ENCODE data around the gene PLCB1.

Gene PLCB1

GRCh38 chr20:8542110-8542486 is 410.0 kb downstream of the PLCB1 start:
- no peaks in the 10 kb centered on the region for H3K27me3 ChIP-seq (replicated peaks; ENCODE audit: control insufficient read depth, insufficient read depth, low read length)
- no peak overlapping the region for H3K4me3 ChIP-seq (replicated peaks; ENCODE audit: low read depth, low read length)
- TF ChIP-seq CTCF (IDR thresholded peaks at IDR 0.05; ENCODE audit: insufficient read depth, low read length, poor library complexity, severe bottlenecking): no peak
- DNase-seq (ENCODE audit: extremely low read depth, insufficient read length): no peak
- H3K36me3 ChIP-seq (ENCODE audit: control insufficient read depth, insufficient read depth, low read length): no peaks in the 10 kb centered on the region

GRCh38 chr20:8545212-8545611 is 413.1 kb downstream of the PLCB1 start:
- Histone ChIP-seq H3K36me3 (ENCODE audit: control insufficient read depth, insufficient read depth, low read length) (no peaks in the 10 kb centered on the region), H3K4me3 (replicated peaks; ENCODE audit: low read depth, low read length) (no peak overlapping the region), H3K27me3 (replicated peaks; ENCODE audit: control insufficient read depth, insufficient read depth, low read length) (no peaks in the 10 kb centered on the region)
- TF ChIP-seq CTCF (IDR thresholded peaks at IDR 0.05; ENCODE audit: insufficient read depth, low read length, poor library complexity, severe bottlenecking): no peak
- DNase-seq (ENCODE audit: extremely low read depth, insufficient read length): no peak

- no peak overlapping the region for H3K4me3 ChIP-seq (replicated peaks; ENCODE audit: low read depth, low read length)
- no peak for TF ChIP-seq CTCF (IDR thresholded peaks at IDR 0.05; ENCODE audit: insufficient read depth, low read length, poor library complexity, severe bottlenecking)
- H3K27me3 ChIP-seq (replicated peaks; ENCODE audit: control insufficient read depth, insufficient read depth, low read length): no peaks in the 10 kb centered on the region
- DNase-seq (ENCODE audit: extremely low read depth, insufficient read length): no peak
- H3K36me3 ChIP-seq (ENCODE audit: control insufficient read depth, insufficient read depth, low read length): no peaks in the 10 kb centered on the region
These were observed 415.1 kb downstream of the PLCB1 start for GRCh38 chr20:8547035-8547650.

- H3K4me3 ChIP-seq (replicated peaks; ENCODE audit: low read depth, low read length): no peak overlapping the region
- DNase-seq (ENCODE audit: extremely low read depth, insufficient read length): no peak
- H3K27me3 ChIP-seq (replicated peaks; ENCODE audit: control insufficient read depth, insufficient read depth, low read length): no peaks in the 10 kb centered on the region
- no peaks in the 10 kb centered on the region for H3K36me3 ChIP-seq (ENCODE audit: control insufficient read depth, insufficient read depth, low read length)
- TF ChIP-seq CTCF (IDR thresholded peaks at IDR 0.05; ENCODE audit: insufficient read depth, low read length, poor library complexity, severe bottlenecking): no peak
These were observed 416.0 kb downstream of the PLCB1 start for GRCh38 chr20:8547968-8548588.

- Histone ChIP-seq H3K4me3 (replicated peaks; ENCODE audit: low read depth, low read length) (no peak overlapping the region), H3K36me3 (ENCODE audit: control insufficient read depth, insufficient read depth, low read length) (no peaks in the 10 kb centered on the region), H3K27me3 (replicated peaks; ENCODE audit: control insufficient read depth, insufficient read depth, low read length) (no peaks in the 10 kb centered on the region)
- no peak for DNase-seq (ENCODE audit: extremely low read depth, insufficient read length)
- TF ChIP-seq CTCF (IDR thresholded peaks at IDR 0.05; ENCODE audit: insufficient read depth, low read length, poor library complexity, severe bottlenecking): no peak
These were observed 417.1 kb downstream of the PLCB1 start for GRCh38 chr20:8549192-8549591.

Measured in GM06990 (cell line).